ENCODE measurements around the gene DNAI4. TPM values are rescaled to one million over a fixed set of nuclear protein-coding genes. Genes with fewer than 3 reads are reported as not detected.

Gene DNAI4
- total and polyA plus RNA-seq, 2 of the 4 experiments (the other 2 are of a cell fraction) = 0.63 to 1.6 TPM

DNA sequence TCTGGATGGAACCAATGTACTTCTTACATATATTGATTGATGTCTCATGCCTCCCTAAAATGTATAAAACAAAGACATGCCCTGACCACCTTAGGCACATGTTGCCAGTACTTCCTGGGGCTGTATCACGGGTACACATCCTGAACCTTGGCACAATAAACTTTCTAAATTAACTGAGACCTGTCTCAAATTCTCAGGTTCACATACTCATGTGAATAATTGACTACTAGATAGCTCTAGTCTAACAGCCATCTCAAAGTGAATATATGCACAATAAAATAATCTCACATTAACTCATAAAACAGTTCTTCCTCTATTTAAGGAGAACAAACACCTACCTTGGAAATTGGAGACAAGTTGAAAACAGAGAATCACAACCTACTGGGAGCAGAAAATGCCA, 5.6 kb downstream of the DNAI4 start:
- no peak overlapping the region for H2BK20ac ChIP-seq (ENCODE audit: low read depth, low read length)
- dilution Hi-C loops (cut with HindIII; ENCODE audit: low sequenced_read_pairs, unreplicated experiment) = no loop called here
- no peak overlapping the region for H2BK15ac ChIP-seq (ENCODE audit: low read depth, low read length)
- in situ Hi-C loops (cut with MboI; ENCODE audit: low sequenced_read_pairs) = no loop called here
- intact Hi-C loops (cut with micrococcal nuclease) = no loop called here
- POLR2A ChIA-PET (ENCODE audit: unreplicated experiment) = no interaction called here
- no peaks in the 10 kb centered on the region for H3K4me1 ChIP-seq (ENCODE audit: control insufficient read depth, insufficient read depth, low read length)
- H3K27ac ChIP-seq (ENCODE audit: insufficient read depth, low read length) = no peak overlapping the region
- H3K56ac ChIP-seq (ENCODE audit: extremely low read depth, insufficient read depth, low read length) = no peak overlapping the region
- no peaks in the 10 kb centered on the region for H3K27me3 ChIP-seq (ENCODE audit: control insufficient read depth, insufficient read depth, low read length)
- WGBS, 2 experiments (ENCODE audit: extremely low coverage in 2 of 2, insufficient read length in 1 of 2) = 100% methylated on average over 1 of the region's 1 CpG; no CpG with 5 or more reads in 1 of the 2 experiments
- ATAC-seq (ENCODE audit: low read depth) (no peak), DNase-seq (no peak)
- no peaks in the 10 kb centered on the region for H4K20me1 ChIP-seq (ENCODE audit: insufficient read depth, low read length)
- no peak overlapping the region for H2BK5ac ChIP-seq (ENCODE audit: low read depth, low read length, poor library complexity, severe bottlenecking)
- H4K91ac ChIP-seq (ENCODE audit: insufficient read depth, low read depth, low read length) = no peak overlapping the region
- H2AK9ac ChIP-seq (replicated peaks; ENCODE audit: low read depth, low read length, poor library complexity) = no peak overlapping the region
- no peak overlapping the region for H3K4me2 ChIP-seq (ENCODE audit: low read depth, low read length)
- CTCF ChIA-PET = no interaction called here
- H3K9ac ChIP-seq (ENCODE audit: low read depth, low read length) = no peak overlapping the region
- no peak overlapping the region for H2BK120ac ChIP-seq (ENCODE audit: low read depth, low read length)
- no peaks in the 10 kb centered on the region for H3K9me1 ChIP-seq (ENCODE audit: insufficient read depth, low read length)
- no peak overlapping the region for H3K18ac ChIP-seq (ENCODE audit: low read depth, low read length)
- H2AFZ ChIP-seq (replicated peaks; ENCODE audit: low read length, poor library complexity) = no peak overlapping the region
- no peak overlapping the region for H4K5ac ChIP-seq (ENCODE audit: low read depth, low read length)
- no peak overlapping the region for H3K14ac ChIP-seq (replicated peaks; ENCODE audit: low read depth, low read length)
- H3K4ac ChIP-seq (ENCODE audit: low read depth, low read length) = no peak overlapping the region
- no peaks in the 10 kb centered on the region for H3K9me3 ChIP-seq (ENCODE audit: control insufficient read depth, insufficient read depth, low read length)
- H4K8ac ChIP-seq (ENCODE audit: low read depth in 2 of 2, low read length in 2 of 2) = no peak overlapping the region
- no TSS peak for BruUV-seq (replicated peaks)
- H2AK5ac ChIP-seq (ENCODE audit: low read depth, low read length) = no peak overlapping the region
- H3K79me1 ChIP-seq (ENCODE audit: low read depth in 1 of 2, low read length in 2 of 2) = peaks cover 7 to 17% of the 10 kb centered on the region in 2 experiments; a peak in 3 of 4 replicates
- no peak overlapping the region for H3K4me3 ChIP-seq (ENCODE audit: insufficient read depth, low read depth, low read length)
- no peaks in the 10 kb centered on the region for H3K36me3 ChIP-seq (ENCODE audit: control insufficient read depth, insufficient read depth, low read length)
- no peak overlapping the region for H3K23ac ChIP-seq (ENCODE audit: low read depth, low read length)
- TF ChIP-seq BHLHE40 (IDR thresholded peaks at IDR 0.05; ENCODE audit: low read depth, low read length) = no peak
- no peak for TF ChIP-seq CEBPB (IDR thresholded peaks at IDR 0.05; ENCODE audit: low read depth, low read length)
- TF ChIP-seq RAD21 (IDR thresholded peaks at IDR 0.05; ENCODE audit: low read length) = no peak
- no peak for TF ChIP-seq MAFK (IDR thresholded peaks at IDR 0.05; ENCODE audit: low read depth, low read length)
- TF ChIP-seq MAZ (IDR thresholded peaks at IDR 0.05; ENCODE audit: borderline replicate concordance, low read depth, low read length) = no peak
- TF ChIP-seq CHD1 (IDR thresholded peaks at IDR 0.05; ENCODE audit: low read depth, low read length) = no peak
- TF ChIP-seq, protein P1, sequence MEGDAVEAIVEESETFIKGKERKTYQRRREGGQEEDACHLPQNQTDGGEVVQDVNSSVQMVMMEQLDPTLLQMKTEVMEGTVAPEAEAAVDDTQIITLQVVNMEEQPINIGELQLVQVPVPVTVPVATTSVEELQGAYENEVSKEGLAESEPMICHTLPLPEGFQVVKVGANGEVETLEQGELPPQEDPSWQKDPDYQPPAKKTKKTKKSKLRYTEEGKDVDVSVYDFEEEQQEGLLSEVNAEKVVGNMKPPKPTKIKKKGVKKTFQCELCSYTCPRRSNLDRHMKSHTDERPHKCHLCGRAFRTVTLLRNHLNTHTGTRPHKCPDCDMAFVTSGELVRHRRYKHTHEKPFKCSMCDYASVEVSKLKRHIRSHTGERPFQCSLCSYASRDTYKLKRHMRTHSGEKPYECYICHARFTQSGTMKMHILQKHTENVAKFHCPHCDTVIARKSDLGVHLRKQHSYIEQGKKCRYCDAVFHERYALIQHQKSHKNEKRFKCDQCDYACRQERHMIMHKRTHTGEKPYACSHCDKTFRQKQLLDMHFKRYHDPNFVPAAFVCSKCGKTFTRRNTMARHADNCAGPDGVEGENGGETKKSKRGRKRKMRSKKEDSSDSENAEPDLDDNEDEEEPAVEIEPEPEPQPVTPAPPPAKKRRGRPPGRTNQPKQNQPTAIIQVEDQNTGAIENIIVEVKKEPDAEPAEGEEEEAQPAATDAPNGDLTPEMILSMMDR (conservative IDR thresholded peaks at IDR 0.05; ENCODE audit: low read depth, low read length) = no peak
- no peak for TF ChIP-seq NFE2L2 (IDR thresholded peaks at IDR 0.05; ENCODE audit: low read depth, low read length)
- TF ChIP-seq FOS (IDR thresholded peaks at IDR 0.05; ENCODE audit: low read depth, low read length) = no peak
- no peak for TF ChIP-seq RFX5 (IDR thresholded peaks at IDR 0.05; ENCODE audit: low read depth, low read length)
- TF ChIP-seq RCOR1 (IDR thresholded peaks at IDR 0.05; ENCODE audit: insufficient replicate concordance, low read length) = no peak
- no peak for TF ChIP-seq MXI1 (IDR thresholded peaks at IDR 0.05; ENCODE audit: borderline replicate concordance, low read depth, low read length)
- TF ChIP-seq, protein P2, sequence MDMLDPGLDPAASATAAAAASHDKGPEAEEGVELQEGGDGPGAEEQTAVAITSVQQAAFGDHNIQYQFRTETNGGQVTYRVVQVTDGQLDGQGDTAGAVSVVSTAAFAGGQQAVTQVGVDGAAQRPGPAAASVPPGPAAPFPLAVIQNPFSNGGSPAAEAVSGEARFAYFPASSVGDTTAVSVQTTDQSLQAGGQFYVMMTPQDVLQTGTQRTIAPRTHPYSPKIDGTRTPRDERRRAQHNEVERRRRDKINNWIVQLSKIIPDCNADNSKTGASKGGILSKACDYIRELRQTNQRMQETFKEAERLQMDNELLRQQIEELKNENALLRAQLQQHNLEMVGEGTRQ (IDR thresholded peaks at IDR 0.05; ENCODE audit: low read depth, low read length) = no peak
- no peak for TF ChIP-seq SMC3 (IDR thresholded peaks at IDR 0.05; ENCODE audit: low read depth, low read length)
- TF ChIP-seq, protein P3, sequence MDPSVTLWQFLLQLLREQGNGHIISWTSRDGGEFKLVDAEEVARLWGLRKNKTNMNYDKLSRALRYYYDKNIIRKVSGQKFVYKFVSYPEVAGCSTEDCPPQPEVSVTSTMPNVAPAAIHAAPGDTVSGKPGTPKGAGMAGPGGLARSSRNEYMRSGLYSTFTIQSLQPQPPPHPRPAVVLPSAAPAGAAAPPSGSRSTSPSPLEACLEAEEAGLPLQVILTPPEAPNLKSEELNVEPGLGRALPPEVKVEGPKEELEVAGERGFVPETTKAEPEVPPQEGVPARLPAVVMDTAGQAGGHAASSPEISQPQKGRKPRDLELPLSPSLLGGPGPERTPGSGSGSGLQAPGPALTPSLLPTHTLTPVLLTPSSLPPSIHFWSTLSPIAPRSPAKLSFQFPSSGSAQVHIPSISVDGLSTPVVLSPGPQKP (IDR thresholded peaks at IDR 0.05; ENCODE audit: borderline replicate concordance, low read depth, low read length) = no peak
- no peak for TF ChIP-seq POLR2A (IDR thresholded peaks at IDR 0.05; ENCODE audit: low read depth, low read length)

Measured in IMR-90 (cell line).